Measurements from ENCODE around the gene EPC1.

The EPC1 gene

DNA sequence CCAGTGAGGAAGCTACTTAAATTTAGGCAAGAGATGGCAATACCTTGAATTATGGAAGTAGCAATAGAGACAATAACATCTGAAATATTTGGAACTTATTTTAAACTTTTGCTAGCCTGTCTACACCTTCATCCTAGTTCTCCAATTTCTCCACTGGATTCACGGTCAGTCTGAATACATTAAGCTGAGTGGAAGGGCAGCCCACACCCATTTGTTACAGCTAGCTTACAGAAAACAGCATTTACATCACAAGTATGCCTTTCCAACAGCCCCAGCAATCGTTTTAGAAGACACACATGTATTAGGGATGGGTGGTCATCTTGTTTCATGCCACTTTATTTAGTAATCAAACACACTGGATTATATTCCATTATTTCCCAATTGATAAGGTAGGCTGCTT is 16.7 kb downstream of the EPC1 start:
- DNase-seq: no peak

DNA sequence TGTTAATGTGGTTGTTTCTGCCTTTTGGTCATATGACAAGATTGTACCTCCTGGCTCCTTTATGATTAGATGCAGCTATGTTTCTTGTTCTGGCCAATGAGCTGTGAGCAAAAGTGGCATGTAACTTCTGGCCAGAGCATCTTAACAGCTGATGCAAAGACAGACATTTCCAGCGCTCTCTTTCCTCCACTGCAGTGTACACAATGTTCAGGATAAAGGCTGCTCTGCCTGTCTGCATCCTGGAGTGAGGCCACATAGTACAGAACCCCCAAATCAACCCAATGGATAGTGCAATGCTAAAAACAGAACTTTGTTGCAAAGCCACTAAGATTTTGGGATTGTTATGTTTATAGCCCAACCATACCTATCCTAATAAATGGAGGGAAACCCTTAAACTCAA is 17.9 kb downstream of the EPC1 start:
- DNase-seq: no peak

GRCh38 chr10:32328499-32328898 is 18.5 kb downstream of the EPC1 start:
- peak; percentile 23 for DNase-seq

- no peak for DNase-seq
These were observed 19.6 kb downstream of the EPC1 start for GRCh38 chr10:32327364-32327691.

GRCh38 chr10:32326680-32327363 is 20.1 kb downstream of the EPC1 start:
- no peak for DNase-seq

DNA sequence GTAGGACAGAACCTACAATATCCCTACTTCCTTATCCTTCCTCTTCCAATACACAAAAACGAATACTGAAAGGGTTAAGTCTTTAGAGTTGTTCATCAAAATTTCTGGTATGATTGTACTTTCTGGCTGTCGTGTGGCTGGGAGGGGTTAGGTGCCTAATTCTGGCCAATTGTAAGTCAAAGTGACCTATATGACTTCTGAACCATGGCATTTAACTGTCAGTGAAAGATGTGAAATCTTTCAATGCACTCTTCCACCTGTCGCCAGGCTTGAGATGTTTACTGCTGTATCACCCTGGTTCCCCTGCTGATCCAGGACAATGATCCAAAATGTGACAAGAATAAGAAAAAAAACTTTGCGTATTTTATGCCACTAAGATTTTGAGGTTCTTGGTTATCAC is 20.8 kb downstream of the EPC1 start:
- no peak for DNase-seq

DNA sequence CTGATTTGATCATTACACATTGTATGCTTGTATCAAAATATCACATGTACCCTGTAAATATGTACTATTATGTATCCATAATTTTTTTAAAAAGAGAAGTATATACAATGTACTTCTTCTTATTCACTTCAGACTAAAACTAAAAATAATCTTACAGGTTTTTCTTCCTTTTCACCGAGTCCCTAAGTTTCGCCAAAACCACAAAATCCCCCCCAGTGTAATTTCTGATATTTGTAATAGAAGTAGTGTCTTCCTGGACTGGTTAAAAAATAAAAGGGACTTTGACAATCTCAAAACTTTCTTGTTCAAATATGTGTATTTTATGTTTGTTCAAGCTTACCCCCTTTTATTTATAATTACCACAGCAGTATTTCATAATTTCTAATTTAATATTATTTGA is 23.9 kb downstream of the EPC1 start:
- no peak for DNase-seq

DNA sequence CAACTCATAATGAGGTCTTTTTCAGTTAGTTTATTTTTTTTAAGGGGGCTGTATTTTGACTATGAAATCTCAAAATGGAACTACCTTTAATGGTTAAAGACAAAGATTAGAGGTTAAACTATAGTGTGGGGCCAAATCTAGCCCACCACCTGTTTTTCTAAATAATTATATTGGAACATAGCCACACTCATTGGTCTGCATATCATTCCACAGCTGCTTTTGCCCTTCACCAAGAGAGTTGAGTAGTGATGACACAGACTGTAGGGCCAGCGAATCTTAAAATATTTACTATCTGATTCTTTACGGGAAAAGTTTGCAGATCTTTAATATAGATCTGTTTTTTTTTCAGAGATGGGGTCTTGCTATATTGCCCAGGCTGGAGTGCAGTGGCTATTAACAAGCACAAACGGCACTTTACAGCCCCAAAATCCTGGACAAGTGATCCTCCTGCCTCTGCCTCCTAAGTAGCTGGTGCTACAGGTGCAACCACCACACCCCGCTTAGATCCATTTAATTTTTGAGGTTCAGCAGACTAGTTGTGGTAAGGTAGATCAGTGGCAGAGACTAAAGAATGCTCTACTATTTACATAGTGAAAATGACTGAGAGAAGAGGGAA is 25.8 kb downstream of the EPC1 start:
- DNase-seq: no peak

DNA sequence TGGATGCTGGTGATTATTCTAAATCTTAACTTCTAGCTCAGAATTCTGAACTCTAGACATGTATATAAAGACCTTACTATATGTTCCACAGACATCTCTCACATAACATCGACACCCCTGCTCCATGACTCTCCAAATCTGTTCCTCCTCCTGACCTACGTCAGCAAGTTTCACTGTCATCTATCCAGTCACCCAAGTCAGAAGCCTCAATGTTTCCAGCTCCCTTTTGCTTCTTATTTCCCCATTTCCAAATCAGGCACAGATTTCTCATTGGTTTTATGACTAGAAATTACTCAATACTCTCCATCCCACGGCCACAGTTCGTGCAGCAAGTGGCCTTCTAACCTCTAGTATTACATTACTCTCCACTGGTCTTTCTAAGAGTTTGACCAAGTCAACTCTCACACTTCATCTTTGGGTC is 28.5 kb downstream of the EPC1 start:
- DNase-seq: peak; percentile 23

GRCh38 chr10:32317795-32318357 is 29.1 kb downstream of the EPC1 start:
- peak; percentile 40 for DNase-seq

- DNase-seq: no peak
These were observed 31.5 kb downstream of the EPC1 start for GRCh38 chr10:32315424-32315823.

DNA sequence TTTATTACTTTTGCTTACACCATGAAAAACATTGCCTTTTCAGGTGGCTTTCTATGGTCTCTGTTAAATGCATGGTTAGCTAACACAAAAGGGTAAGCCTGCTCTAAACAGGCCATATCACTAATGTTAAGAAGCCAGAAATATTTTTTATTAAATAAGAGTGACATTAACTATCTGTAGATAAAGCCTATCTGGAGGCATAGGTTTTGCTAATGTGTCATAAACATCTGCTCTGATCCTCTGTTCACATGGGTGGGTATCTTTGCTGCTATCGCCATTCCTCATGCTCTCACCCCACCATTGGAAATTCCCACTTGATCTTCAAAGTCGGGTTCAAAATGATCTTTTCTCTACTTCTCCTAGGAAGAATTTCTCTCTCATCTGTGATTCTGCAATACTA is 32.4 kb downstream of the EPC1 start:
- no peak for DNase-seq

GRCh38 chr10:32308027-32308603 is 38.8 kb downstream of the EPC1 start:
- DNase-seq: peak; percentile 28

DNA sequence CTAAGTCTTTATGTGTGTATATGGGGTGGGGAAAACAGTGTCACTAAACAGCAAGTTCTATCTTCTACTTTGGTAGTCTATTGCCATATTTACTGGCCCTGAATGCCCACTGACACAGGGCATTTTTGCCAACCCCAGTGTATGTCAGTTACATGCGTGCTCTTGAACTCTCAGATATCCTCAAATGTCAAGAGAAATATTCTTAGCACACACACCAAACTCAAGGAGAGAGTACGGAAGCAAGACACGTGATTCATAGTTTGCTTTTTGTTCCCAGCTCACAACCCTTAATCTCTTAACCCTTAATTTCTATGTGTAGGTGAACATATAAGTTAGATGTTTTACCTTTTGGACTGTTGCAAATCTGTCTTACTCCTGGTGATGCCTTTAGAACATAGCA is 39.3 kb downstream of the EPC1 start:
- DNase-seq: no peak

DNA sequence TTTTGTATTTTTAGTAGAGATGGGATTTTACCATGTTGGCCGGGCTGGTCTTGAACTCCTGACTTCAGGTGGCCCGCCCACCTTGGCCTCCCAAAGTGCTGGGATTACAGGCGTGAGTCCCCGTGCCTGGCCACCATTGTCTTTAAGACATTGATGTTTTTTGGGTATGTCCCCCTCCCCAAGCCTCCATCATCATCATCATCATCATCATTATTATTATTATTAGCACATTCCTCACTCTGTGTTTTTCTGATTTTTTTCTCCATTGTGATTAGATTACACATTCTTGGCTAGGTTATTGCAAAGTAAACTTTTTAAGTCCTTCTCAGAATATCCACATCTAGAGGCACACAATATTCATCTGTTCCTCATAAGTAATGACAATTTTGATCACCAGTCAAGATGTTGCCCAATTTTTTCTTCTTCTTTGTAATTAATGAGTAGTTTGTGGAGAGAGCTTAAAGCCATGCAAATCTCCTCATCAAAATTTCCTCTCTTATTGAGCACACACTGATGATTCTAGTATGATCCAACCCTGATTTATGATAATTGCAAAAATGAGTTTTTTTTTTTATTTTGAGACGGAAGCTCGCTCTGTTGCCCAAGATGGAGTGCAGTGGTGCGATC is 47.5 kb downstream of the EPC1 start:
- DNase-seq: no peak

- DNase-seq: no peak
These were observed 48.7 kb downstream of the EPC1 start for GRCh38 chr10:32298075-32298812.

DNA sequence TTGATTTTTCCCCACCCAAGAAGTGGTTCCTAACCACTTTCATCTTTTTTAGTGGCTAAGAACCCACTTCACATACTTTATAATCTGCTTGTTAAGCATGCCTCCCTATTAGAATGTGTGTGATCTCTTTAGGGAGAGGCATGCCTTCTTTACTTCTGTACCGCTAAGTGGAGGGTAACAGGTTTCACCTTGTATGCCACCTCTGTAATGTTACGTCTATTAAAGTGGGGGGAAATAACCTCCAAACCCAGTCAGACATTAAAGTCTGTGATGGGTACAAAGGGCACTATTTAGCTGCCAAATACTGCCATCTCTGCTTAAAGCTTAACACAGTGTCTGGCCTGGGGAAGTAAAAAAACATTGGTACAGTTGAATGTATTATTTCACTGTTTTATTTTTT is 51.9 kb downstream of the EPC1 start:
- DNase-seq: peak; percentile 5

DNA sequence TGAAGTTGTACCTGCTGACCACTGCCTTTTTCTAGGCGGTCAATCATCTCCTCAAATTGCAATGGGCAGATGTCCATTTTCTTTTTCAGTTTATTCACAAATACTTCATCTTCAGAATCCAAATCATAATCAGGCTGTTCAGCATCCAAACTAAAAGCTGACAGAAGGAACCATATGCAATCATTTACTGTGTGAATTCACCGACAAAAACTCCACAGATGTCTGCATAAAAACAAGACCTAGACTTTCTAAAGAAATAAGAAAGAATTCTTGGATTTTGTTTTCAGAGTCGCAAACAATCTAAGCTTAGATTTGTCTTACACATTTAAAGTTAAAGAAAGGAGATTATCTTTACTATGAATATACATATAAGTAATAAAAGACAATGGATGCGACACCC is 53.4 kb downstream of the EPC1 start:
- DNase-seq: no peak

- no peak for DNase-seq
These were observed 67.2 kb downstream of the EPC1 start for GRCh38 chr10:32279795-32280194.

GRCh38 chr10:32273336-32273735 is 73.6 kb downstream of the EPC1 start:
- no peak for DNase-seq

DNA sequence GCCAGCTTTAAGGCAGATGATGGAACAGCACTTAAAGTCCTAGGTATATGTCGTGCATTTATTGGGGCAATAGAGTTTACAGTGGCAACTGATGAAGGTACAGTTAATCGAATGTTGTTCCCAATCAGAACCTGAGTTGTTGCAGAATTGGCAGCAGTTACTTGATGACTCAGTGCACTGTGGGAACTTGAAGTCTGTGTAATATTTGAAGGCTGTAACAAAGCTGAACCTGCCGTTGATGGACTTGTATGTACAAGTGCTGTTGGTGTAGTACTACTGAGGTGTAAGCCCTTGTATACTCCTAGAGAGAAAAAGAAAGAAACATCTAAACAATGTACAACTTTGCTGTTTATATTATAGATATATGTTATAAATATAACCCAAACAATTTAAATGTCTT is 75.3 kb downstream of the EPC1 start:
- DNase-seq: no peak

GRCh38 chr10:32269343-32270100 is 77.4 kb downstream of the EPC1 start:
- DNase-seq: no peak

All from CD4-positive, alpha-beta T cell treated with Interleukin-21 for 1 hour (primary cell).